Heart left ventricle (tissue), 13 donors: ENCODE results near the gene NELFB.

Experiments used
- POLR2A ChIP-seq, 2 donors: fragments of 450-650 bp; IDR thresholded peaks; one replicate each; pipeline ENCODE4 v1.6.1; 2017; ENCODE audit warnings: antibody characterized with exemption in 2 of 2, mild to moderate bottlenecking in 2 of 2, moderate library complexity in 2 of 2
- TF ChIP-seq, protein P1 (sequence below), 12 donors: fragments of 200-600 bp; sonication (generic) in 4 of 12; IDR thresholded peaks; one replicate each; pipeline versions ENCODE4 v1.5.0 to v1.8.0; 2018 to 2022; ENCODE audit warnings: antibody characterized with exemption in 12 of 12, mild to moderate bottlenecking in 5 of 12
- donor health status: ischemic (EF 13 %, LVEDD 7.1; RV severe dilation, severe dysfunction).
- donor health status: DM: no; HTN: yes; CAD: no.
- donor health status: DM: no; HTN: no; CAD: no.
- donor health status: ischemic (EF 25% LVEDD 6.9; RV normal size, moderate dysfunction).
- donor health status: ischemic (EF 25% LVEDD 5.7; RV mildly dilated, moderate dysfunction).
- donor health status: ischemic (EF 35%, LVEDD 5.7; RV mildly dilated, moderate dysfunction).
- donor health status: nonischemic (EF 11% LVEDD 7.7; RV severe dilation, severe dysfunction).
- donor health status: DM: yes; HTN: yes; CAD: no.
- donor health status: PGD.
- donor health status: ischemic (EF 29% LVEDD 5.4; RV normal size, mild dysfunction).
- donor health status: nonischemic (EF 23%, LVEDD 6.1; RV moderate dilation, normal function).

DNA sequence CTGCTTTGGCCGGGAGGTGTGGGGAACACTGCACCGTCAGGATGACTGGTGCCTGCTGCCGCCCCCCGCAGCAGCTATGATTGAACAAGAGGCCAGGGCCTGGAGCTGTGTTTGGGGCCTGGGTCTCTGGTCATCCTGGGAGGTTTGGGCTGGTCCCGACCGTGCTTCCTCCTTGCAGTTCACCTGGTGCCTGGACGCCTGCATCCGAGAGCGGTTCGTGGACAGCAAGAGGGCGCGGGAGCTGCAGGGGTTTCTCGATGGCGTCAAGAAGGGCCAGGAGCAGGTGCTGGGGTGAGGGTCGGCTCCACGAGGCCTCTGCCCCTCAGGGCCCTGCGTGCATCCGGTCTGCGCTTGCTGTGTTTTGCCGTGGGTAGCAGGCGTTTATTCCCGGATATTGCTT lies 8.9 kb downstream of the NELFB start:
- TF ChIP-seq, protein P1, sequence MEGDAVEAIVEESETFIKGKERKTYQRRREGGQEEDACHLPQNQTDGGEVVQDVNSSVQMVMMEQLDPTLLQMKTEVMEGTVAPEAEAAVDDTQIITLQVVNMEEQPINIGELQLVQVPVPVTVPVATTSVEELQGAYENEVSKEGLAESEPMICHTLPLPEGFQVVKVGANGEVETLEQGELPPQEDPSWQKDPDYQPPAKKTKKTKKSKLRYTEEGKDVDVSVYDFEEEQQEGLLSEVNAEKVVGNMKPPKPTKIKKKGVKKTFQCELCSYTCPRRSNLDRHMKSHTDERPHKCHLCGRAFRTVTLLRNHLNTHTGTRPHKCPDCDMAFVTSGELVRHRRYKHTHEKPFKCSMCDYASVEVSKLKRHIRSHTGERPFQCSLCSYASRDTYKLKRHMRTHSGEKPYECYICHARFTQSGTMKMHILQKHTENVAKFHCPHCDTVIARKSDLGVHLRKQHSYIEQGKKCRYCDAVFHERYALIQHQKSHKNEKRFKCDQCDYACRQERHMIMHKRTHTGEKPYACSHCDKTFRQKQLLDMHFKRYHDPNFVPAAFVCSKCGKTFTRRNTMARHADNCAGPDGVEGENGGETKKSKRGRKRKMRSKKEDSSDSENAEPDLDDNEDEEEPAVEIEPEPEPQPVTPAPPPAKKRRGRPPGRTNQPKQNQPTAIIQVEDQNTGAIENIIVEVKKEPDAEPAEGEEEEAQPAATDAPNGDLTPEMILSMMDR (IDR thresholded peaks at IDR 0.05), result no peak
- TF ChIP-seq POLR2A (IDR thresholded peaks at IDR 0.05), result no peak
